WTC11 (cell line): ENCODE measurements around the gene PPP2R1A. TPM values are rescaled to one million over a fixed set of nuclear protein-coding genes. Genes with fewer than 3 reads are reported as not detected.
A peak's percentile ranks its signal among the peaks of the same experiment; 100 is the strongest.

ENCODE experiments used
- ATAC-seq: fragments of 200-7000 bp; cut with Tn5 transposase; 2 replicates; pipeline ENCODE4 v1.10.0; 2021; ENCODE audit warnings: mild to moderate bottlenecking, moderate library complexity
- CTCF ChIA-PET: fragments of 300-600 bp; sonication (Branson Sonifier 250); formaldehyde crosslinking; loops from one replicate; lab custom pipeline; 2021; ENCODE audit warnings: antibody characterized with exemption; lab: Charles Lee
- POLR2A ChIA-PET: fragments of 350-600 bp; sonication (Branson Sonifier 250); formaldehyde crosslinking; loops from one replicate; lab custom pipeline; 2021; ENCODE audit warnings: antibody characterized with exemption; lab: Charles Lee
- DNase-seq: peaks from one replicate; pipeline ENCODE4 v3.0.0; 2021; ENCODE audit warnings: low spot score
- H3K27ac Mint-ChIP-seq: 2 replicates; pipeline ENCODE4 v1.8.0; 2021; ENCODE audit warnings: mixed read lengths
- H3K27me3 Mint-ChIP-seq: 2 replicates; pipeline ENCODE4 v1.8.0; 2021; ENCODE audit warnings: low read depth, mild to moderate bottlenecking, moderate library complexity, mixed read lengths
- H3K36me3 Mint-ChIP-seq: 2 replicates; pipeline ENCODE4 v1.8.0; 2021; ENCODE audit warnings: mixed read lengths
- H3K4me1 Mint-ChIP-seq: 2 replicates; pipeline ENCODE4 v1.8.0; 2022; ENCODE audit warnings: mixed read lengths
- H3K4me3 Mint-ChIP-seq: 2 replicates; pipeline ENCODE4 v1.8.0; 2021; ENCODE audit warnings: mild to moderate bottlenecking, moderate library complexity, mixed read lengths
- H3K9me3 Mint-ChIP-seq: 2 replicates; pipeline ENCODE4 v1.8.0; 2021; ENCODE audit warnings: mixed read lengths
- AFF4 ChIP-seq: sonication (generic); formaldehyde crosslinking; IDR thresholded peaks from 2 replicates; pipeline ENCODE4 v1.8.1; 2023; ENCODE audit warnings: mild to moderate bottlenecking, missing genetic modification reagents, borderline replicate concordance
- CREB1 ChIP-seq: sonication (generic); formaldehyde crosslinking; IDR thresholded peaks from 2 replicates; pipeline ENCODE4 v1.8.0; 2023; ENCODE audit warnings: mild to moderate bottlenecking, missing genetic modification reagents
- FOXJ3 ChIP-seq: sonication (generic); formaldehyde crosslinking; IDR thresholded peaks from 2 replicates; pipeline ENCODE4 v1.9.0; 2021; ENCODE audit warnings: missing genetic modification reagents, mild to moderate bottlenecking, borderline replicate concordance
- FOXP1 ChIP-seq: sonication (generic); formaldehyde crosslinking; IDR thresholded peaks from 2 replicates; pipeline ENCODE4 v1.8.0; 2022; ENCODE audit warnings: missing genetic modification reagents, mild to moderate bottlenecking, moderate library complexity, borderline replicate concordance
- GABPB1 ChIP-seq: sonication (generic); formaldehyde crosslinking; IDR thresholded peaks from 2 replicates; pipeline ENCODE4 v1.8.1; 2023; ENCODE audit warnings: mild to moderate bottlenecking, missing genetic modification reagents
- GRHL2 ChIP-seq: fragments of 250-450 bp; sonication (Bioruptor Pico); IDR thresholded peaks from 2 replicates; pipeline ENCODE4 v1.8.0; 2022; ENCODE audit warnings: mild to moderate bottlenecking, moderate library complexity; ENCODE audit not compliant: insufficient replicate concordance, severe bottlenecking
- GTF2I ChIP-seq: fragments of 250-450 bp; sonication (Bioruptor Pico); conservative IDR thresholded peaks from 2 replicates; pipeline ENCODE4 v1.4.0; 2021; ENCODE audit warnings: mild to moderate bottlenecking
- KAT7 ChIP-seq: sonication (generic); formaldehyde crosslinking; IDR thresholded peaks from 2 replicates; pipeline ENCODE4 v1.8.1; 2023; ENCODE audit warnings: missing genetic modification reagents, mild to moderate bottlenecking, borderline replicate concordance
- NFE2L1 ChIP-seq: sonication (generic); formaldehyde crosslinking; IDR thresholded peaks from 2 replicates; pipeline ENCODE4 v1.8.1; 2023; ENCODE audit warnings: missing genetic modification reagents
- NR3C1 ChIP-seq: sonication (generic); formaldehyde crosslinking; conservative IDR thresholded peaks from 2 replicates; pipeline ENCODE4 v1.8.1; 2023; ENCODE audit warnings: low read depth, mild to moderate bottlenecking, missing genetic modification reagents
- OVOL2 ChIP-seq: fragments of 250-450 bp; sonication (Bioruptor Pico); IDR thresholded peaks from 2 replicates; pipeline ENCODE4 v1.9.0; 2021; ENCODE audit warnings: mild to moderate bottlenecking, borderline replicate concordance
- RELA ChIP-seq: sonication (generic); formaldehyde crosslinking; IDR thresholded peaks from 2 replicates; pipeline ENCODE4 v1.8.1; 2022; ENCODE audit warnings: missing genetic modification reagents, mild to moderate bottlenecking, borderline replicate concordance
- TEAD4 ChIP-seq: sonication (generic); formaldehyde crosslinking; IDR thresholded peaks from 2 replicates; pipeline ENCODE4 v1.8.0; 2022; ENCODE audit warnings: mild to moderate bottlenecking, missing genetic modification reagents
- TP53 ChIP-seq: sonication (generic); formaldehyde crosslinking; IDR thresholded peaks from 2 replicates; pipeline ENCODE4 v1.8.1; 2023; ENCODE audit warnings: mild to moderate bottlenecking, missing genetic modification reagents
- ZBTB21 ChIP-seq: sonication (generic); formaldehyde crosslinking; IDR thresholded peaks from 2 replicates; pipeline ENCODE4 v1.8.1; 2023; ENCODE audit warnings: mild to moderate bottlenecking, missing genetic modification reagents, borderline replicate concordance
- ZNF121 ChIP-seq: sonication (generic); formaldehyde crosslinking; IDR thresholded peaks from 2 replicates; pipeline ENCODE4 v1.8.0; 2023; ENCODE audit warnings: missing genetic modification reagents
- ZNF423 ChIP-seq: fragments of 250-450 bp; sonication (Bioruptor Pico); IDR thresholded peaks from 2 replicates; pipeline ENCODE4 v2.1.2; 2022; ENCODE audit warnings: mild to moderate bottlenecking, moderate library complexity
- total RNA-seq: library from RNA; stranded (reverse); gene quantifications from 3 replicates; pipeline ENCODE4 v1.2.3, GENCODE V29; 2021
- TF ChIP-seq, protein P1 (sequence below): fragments of 200-600 bp; IDR thresholded peaks from 2 replicates; pipeline ENCODE4 v1.8.0; 2022; ENCODE audit warnings: antibody characterized with exemption
- TF ChIP-seq, protein P2 (sequence below): sonication (generic); formaldehyde crosslinking; IDR thresholded peaks from 2 replicates; pipeline ENCODE4 v1.8.1; 2023; ENCODE audit warnings: mild to moderate bottlenecking, missing genetic modification reagents
- TF ChIP-seq, protein P3 (sequence below): sonication (generic); formaldehyde crosslinking; conservative IDR thresholded peaks from 2 replicates; pipeline ENCODE4 v1.8.1; 2022; ENCODE audit warnings: mild to moderate bottlenecking, missing genetic modification reagents
- TF ChIP-seq, protein P4 (sequence below): sonication (generic); formaldehyde crosslinking; IDR thresholded peaks from 2 replicates; pipeline ENCODE4 v1.8.1; 2022; ENCODE audit warnings: low read depth, missing genetic modification reagents, borderline replicate concordance
- TF ChIP-seq, protein P5 (sequence below): fragments of 250-450 bp; sonication (Bioruptor Pico); IDR thresholded peaks from 2 replicates; pipeline ENCODE4 v1.9.0; 2021; ENCODE audit warnings: moderate library complexity, mild to moderate bottlenecking, inconsistent platforms, borderline replicate concordance

Gene PPP2R1A
- total RNA-seq, 1 experiment from 2014 or later, result 505 TPM

GRCh38 chr19:52187407-52187806 is 2.4 kb upstream of the PPP2R1A start (continued):
- TF ChIP-seq TP53 (CRISPR knock-in tag) (no peak), RELA (CRISPR knock-in tag) (no peak)

- Mint-ChIP-seq H3K27me3 (no peaks in the 10 kb centered on the region; the same call in 1 of the 2 replicates), H3K4me3 (peak overlapping the region; percentile 96), H3K36me3 (peaks cover 16% of the 10 kb centered on the region), H3K27ac (peak overlapping the region; percentile 99)
- CTCF ChIA-PET, result interaction anchor here (0.7 to 1.5 kb wide), 8 partner anchors 8 to 532 kb away, joined by 3 to 20 read pairs (median 4); partner anchors contain the start of genes ZNF616 and ZNF836
- DNase-seq (peak; percentile 98), ATAC-seq (peak; percentile 1)
- POLR2A ChIA-PET, result interaction anchor here (0.6 to 2.6 kb wide), 12 partner anchors 11 to 1748 kb away, joined by 3 to 21 read pairs (median 5); partner anchors contain the start of gene ZNF616
- TF ChIP-seq KAT7 (no peak), AFF4 (CRISPR knock-in tag) (no peak), GTF2I (CRISPR knock-in tag) (0 out of 2 replicates have a peak, but pooled peaks have one; percentile 29), ZBTB21 (CRISPR knock-in tag) (no peak), OVOL2 (CRISPR knock-in tag) (no peak), ZNF423 (no peak), NR3C1 (CRISPR knock-in tag) (no peak), CREB1 (no peak), GRHL2 (CRISPR knock-in tag) (no peak), FOXJ3 (CRISPR knock-in tag) (no peak), FOXP1 (CRISPR knock-in tag) (no peak), TEAD4 (CRISPR knock-in tag) (no peak), RELA (CRISPR knock-in tag) (no peak), NFE2L1 (CRISPR knock-in tag) (no peak), GABPB1 (peak; percentile 21; the same call in 1 of the 2 replicates), ZNF121 (CRISPR knock-in tag) (peak; percentile 95)
- TF ChIP-seq, protein P1, sequence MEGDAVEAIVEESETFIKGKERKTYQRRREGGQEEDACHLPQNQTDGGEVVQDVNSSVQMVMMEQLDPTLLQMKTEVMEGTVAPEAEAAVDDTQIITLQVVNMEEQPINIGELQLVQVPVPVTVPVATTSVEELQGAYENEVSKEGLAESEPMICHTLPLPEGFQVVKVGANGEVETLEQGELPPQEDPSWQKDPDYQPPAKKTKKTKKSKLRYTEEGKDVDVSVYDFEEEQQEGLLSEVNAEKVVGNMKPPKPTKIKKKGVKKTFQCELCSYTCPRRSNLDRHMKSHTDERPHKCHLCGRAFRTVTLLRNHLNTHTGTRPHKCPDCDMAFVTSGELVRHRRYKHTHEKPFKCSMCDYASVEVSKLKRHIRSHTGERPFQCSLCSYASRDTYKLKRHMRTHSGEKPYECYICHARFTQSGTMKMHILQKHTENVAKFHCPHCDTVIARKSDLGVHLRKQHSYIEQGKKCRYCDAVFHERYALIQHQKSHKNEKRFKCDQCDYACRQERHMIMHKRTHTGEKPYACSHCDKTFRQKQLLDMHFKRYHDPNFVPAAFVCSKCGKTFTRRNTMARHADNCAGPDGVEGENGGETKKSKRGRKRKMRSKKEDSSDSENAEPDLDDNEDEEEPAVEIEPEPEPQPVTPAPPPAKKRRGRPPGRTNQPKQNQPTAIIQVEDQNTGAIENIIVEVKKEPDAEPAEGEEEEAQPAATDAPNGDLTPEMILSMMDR, result no peak
- TF ChIP-seq, protein P2, sequence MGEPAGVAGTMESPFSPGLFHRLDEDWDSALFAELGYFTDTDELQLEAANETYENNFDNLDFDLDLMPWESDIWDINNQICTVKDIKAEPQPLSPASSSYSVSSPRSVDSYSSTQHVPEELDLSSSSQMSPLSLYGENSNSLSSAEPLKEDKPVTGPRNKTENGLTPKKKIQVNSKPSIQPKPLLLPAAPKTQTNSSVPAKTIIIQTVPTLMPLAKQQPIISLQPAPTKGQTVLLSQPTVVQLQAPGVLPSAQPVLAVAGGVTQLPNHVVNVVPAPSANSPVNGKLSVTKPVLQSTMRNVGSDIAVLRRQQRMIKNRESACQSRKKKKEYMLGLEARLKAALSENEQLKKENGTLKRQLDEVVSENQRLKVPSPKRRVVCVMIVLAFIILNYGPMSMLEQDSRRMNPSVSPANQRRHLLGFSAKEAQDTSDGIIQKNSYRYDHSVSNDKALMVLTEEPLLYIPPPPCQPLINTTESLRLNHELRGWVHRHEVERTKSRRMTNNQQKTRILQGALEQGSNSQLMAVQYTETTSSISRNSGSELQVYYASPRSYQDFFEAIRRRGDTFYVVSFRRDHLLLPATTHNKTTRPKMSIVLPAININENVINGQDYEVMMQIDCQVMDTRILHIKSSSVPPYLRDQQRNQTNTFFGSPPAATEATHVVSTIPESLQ, result no peak
- TF ChIP-seq, protein P3, sequence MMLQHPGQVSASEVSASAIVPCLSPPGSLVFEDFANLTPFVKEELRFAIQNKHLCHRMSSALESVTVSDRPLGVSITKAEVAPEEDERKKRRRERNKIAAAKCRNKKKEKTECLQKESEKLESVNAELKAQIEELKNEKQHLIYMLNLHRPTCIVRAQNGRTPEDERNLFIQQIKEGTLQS (CRISPR knock-in tag), result no peak
- TF ChIP-seq, protein P4, sequence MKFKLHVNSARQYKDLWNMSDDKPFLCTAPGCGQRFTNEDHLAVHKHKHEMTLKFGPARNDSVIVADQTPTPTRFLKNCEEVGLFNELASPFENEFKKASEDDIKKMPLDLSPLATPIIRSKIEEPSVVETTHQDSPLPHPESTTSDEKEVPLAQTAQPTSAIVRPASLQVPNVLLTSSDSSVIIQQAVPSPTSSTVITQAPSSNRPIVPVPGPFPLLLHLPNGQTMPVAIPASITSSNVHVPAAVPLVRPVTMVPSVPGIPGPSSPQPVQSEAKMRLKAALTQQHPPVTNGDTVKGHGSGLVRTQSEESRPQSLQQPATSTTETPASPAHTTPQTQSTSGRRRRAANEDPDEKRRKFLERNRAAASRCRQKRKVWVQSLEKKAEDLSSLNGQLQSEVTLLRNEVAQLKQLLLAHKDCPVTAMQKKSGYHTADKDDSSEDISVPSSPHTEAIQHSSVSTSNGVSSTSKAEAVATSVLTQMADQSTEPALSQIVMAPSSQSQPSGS, result no peak
- TF ChIP-seq, protein P5, sequence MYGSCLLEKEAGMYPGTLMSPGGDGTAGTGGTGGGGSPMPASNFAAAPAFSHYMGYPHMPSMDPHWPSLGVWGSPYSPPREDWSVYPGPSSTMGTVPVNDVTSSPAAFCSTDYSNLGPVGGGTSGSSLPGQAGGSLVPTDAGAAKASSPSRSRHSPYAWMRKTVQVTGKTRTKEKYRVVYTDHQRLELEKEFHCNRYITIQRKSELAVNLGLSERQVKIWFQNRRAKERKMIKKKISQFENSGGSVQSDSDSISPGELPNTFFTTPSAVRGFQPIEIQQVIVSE (CRISPR knock-in tag), result no peak
- TF ChIP-seq, all 79 proteins: peak for 3
- no peaks in the 10 kb centered on the region for H3K9me3 Mint-ChIP-seq
- peaks cover 30% of the 10 kb centered on the region for H3K4me1 Mint-ChIP-seq
These were observed 774 bp upstream of the PPP2R1A start for GRCh38 chr19:52188822-52189734.
